Right hindlimb (tissue), 1 donor: ENCODE results near the gene NLRP10.

Experiments
- DNase-seq: peaks from one replicate; pipeline ENCODE4 v3.0.0-alpha.2; 2018

Gene NLRP10

DNA sequence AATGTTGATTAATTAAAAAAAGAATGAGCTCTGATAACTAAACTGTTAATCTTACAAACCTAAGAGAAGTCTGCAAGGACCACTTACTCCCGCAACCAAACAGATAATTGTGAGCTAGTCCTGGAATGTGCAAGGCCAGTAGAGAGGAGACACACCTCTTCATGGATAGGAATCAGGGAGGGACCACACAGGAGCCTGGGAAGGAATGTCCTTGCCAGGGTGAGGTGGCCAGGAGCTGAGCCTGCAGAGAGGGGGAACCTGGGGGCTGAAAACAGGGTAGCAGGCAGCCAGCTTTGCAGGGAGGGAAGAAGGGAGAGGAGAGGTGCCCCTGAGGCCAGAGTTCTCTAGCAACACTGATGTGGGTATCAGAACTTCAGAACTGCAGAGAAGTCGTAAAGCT, 9.4 kb upstream of the NLRP10 start:
- DNase-seq: no peak

DNA sequence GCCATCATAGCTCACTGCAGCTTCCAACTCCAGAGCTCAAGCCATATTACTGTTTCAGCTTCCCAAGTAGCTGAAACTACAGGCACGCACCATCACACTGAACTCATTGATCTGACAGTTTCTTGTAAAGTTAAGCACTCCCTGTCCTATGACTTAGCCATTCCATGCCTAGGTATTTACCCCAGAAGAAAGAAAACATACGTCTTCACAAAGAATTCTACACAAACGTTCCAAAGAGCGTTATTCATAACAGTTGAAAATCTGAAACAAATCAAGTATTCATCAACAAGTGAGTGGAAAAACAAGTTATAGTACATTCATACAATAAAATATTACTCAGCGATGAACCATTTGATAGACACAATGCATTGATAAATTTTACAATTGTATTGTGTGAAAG, 7.8 kb upstream of the NLRP10 start:
- no peak for DNase-seq

DNA sequence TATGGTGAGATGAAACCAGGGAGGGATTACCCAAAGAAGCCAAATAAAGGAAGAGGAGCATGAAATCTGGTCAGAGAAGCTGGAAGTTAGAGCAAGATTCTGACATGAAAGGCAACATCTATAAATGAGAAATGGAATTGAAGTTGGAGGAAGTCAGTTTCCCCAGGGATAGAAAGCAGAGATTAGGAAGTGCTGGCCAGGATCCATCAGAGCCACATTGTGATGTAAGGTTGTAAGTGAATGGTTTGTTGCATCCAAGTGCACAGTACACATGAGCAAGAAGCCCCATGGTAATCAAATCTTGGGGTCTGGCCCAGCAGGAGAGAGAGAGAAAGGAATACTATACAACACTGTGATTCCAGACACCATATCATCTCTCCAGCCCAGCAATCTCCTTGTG, 6.6 kb upstream of the NLRP10 start:
- no peak for DNase-seq

DNA sequence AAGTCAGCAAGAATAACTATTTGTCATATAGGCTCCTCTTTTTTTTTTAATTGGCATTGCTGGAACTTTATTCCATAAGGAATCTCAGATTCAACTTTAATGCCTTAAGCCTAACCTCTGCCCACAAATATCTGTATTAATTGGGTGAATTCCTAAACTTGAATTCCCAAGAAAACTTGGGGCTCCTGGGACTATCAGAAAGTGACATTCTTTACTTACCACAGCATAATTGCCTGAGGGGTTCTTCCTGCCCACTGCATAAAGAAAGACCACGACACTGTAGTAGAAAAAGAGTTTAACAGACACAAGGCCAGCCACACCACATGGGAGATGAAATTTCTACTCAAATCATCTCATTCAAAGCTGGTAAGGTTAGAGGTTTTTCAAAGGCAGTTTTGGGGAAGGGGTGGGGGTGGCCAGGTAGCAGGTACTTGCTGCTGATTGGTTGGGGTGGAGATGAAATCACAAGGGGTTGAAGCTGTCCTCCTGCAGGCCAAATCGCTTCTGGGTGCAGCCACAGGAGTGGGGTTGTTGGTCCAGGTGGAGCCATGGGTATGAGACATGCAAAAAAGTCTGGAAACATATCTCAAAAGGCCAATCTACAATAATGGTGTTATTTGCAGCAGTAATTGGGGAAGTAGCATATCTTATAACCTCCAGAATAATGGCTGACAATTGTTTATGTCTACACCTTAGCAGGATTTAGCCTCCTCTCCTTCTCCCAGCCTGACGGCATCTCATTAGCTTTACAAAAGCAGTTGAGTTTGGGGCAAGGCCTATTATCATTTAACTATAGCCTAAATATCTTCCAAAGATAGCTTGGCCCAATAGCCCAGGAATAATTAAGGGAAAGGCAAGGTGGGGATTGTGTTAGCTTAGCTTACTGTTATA, 4.8 kb upstream of the NLRP10 start:
- no peak for DNase-seq

DNA sequence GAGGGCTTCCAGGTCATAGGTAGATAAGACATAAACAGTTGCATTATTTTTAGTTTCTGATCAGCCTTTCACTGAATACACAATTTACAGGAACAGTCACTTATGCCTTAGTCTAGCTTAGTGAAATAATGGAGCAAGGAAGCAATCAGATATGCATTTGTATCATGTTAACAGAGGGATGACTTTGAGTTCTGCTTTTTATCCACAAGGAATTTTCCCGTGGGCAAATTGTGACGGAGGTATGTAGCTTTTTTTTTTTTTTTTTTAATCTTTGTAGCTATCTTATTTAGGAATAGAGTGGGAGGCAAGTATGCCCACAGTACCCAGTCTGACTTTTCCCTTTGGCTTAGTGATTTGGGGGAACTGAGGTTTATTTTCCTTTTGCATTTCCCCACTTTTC, 3.4 kb upstream of the NLRP10 start:
- no peak for DNase-seq

DNA sequence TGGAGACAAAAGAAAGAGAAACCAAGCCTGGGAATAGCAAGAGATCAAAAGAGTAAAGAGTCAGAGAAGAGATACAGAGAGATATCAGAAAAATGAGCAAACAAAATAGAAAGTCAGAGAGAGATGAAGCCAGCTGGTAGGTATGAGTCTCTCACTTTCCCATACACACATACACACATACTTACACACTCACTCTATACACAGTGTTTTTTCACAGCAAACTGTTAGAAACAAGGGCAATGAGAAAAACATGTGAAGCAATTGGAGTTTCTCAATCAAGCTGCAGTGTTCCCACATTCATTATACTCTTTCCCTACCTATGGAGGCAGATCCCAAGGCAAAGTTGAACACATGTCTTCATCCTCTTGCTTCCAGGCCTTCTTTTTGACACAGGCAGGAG, 2.6 kb upstream of the NLRP10 start:
- DNase-seq: no peak

DNA sequence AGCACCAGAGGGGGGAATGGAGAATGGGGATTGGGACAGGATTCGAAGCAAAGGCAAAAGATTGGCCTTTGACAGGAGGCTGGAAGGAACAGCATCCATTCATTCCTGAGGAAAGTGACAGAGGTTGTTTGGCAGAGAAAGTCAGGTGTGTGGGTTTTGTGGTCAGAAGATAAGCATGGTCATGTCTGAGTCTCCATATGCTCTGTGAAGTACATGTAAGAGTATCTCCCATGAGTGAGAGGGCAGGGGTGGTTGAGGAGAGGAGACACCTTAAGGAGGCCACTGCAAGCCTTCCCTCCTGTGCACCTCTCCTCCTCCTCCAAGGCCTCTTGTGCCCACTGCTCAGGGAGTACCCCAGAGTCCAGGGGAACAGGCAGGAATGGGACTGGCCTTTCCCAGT, 1.9 kb upstream of the NLRP10 start:
- DNase-seq: no peak

DNA sequence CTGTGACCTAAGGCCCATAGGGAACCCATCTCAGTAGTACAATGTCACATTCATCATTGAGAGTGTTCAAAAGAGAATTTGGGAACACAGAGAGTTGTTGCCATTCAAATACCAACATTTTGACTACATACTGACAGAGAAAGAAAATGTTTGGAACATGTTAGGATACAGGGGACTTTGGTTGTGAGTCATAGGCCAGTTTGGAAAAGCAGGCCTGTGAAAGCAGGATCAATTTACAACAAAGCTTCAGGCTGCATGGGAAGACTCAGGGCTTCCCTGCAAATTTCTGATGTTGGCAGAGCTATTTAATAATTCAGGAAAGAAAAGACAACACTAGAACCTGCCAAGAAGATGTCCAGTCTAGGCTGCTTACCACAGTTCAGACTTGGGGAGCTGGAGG, 374 bp downstream of the NLRP10 start:
- DNase-seq: no peak

DNA sequence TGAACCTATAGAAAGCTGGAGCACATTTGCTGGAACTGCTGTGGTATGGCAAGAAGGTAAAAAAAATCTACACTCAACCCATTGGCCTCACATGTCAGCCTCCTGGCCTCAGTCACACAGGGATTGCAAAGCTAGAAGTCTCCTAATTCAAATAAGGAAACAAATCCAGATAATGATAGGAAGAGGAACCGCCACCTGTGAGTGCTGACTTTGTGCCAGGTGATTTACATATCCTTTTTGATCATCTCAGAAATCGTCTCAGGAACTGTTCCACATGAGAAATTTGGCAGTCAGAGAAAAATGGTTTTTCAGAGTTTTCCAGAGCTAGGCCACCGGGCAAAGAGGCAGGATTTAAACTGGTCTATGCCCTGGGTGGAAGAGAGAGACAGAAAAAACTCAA, 986 bp downstream of the NLRP10 start:
- no peak for DNase-seq

DNA sequence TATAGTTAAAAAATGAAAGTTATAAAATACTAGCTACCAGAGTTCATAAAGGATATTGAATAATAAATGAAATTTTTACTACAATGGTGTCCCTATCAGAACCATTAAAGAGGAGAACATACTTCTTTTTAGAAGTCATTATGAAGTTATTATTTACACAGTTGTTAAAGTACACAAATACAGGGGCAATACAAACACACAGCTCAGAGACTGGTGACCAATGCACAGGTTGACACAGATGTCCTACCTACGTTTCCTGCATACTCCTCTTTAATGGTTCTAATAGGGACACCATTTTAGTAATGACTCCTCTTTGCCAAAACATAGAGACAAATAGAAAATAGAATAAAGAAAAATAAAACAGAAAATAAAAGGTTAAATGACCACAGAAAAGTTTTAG, 10.1 kb downstream of the NLRP10 start:
- no peak for DNase-seq

DNA sequence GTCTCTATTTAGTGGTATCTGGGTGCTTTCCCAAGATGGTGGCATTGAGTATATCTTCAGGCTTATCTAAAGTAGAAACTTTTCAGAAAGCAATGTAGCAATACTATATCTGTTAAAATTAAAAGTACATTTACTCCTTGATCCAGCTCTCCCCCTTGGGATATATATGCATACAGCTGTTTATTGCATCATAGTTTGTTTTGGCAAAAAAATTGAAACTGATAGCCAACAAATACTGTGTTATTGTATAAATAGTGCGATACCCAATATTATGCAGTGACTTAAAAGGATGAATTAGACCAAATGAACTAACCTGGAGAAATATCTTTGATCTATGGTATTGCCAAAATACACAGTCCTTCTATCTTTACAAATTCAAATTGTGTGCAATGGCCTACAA, 15.3 kb downstream of the NLRP10 start:
- DNase-seq: no peak

DNA sequence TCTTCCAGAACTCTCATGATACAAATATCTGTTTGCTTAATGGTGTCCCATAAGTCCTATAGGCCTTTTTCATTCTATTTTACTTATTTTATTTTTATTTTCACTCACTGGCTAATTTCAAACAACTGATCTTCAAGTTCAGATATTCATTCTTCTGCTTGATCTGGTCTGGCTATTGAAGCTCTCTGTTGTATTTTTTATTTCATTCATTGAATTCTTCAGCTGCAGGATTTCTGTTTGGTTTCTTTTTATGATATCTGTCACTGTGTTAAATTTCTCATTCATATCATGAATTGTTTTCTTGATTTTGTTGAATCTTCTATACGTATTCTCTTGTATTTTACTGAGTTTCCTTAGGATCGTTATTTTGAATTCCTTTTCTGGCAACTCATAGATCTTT, 21.1 kb downstream of the NLRP10 start:
- no peak for DNase-seq

DNA sequence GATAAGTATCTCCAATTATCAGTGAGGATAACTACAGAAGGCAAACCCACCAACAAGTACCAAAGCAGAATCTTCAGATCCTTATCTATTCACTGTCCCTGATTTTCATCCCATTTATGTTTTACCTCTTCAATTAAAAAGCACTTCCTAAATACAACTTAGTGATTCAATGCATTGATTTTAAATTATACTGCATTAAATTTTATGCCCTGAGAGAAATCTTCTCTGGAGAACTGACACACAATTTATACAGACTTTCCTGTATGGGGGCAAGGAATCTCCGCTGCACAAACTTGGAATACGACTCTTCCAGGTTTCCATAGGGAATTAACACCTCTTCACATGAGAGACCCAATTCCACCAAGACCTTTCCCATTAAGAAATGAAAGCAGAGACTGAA, 23.6 kb downstream of the NLRP10 start, which contains the start of gene OR10A3:
Gene OR10A3 (minus strand): TSS at position 101 of the 400 bp plus-strand sequence. CDS start 2,188 bp downstream, outside the sequence.
- DNase-seq: no peak

DNA sequence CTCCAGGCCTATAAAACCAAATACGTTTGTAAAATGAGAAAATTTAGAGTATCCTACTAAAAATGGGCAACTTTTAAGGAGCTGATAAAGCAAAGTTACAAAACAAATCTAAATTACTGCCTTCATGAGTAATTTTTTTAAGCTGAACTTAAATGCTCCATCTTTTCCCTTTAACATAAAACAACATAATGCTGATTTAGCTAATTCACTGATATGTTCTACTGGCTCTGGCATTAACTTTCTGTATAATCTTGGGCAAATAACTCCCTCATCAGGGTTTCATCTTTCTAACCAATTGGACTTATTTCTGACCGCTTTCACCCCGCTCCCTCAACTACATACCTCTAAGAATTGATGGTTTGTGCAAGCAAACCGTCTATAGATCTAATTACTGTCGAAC, 24.1 kb downstream of the NLRP10 start:
- no peak for DNase-seq

DNA sequence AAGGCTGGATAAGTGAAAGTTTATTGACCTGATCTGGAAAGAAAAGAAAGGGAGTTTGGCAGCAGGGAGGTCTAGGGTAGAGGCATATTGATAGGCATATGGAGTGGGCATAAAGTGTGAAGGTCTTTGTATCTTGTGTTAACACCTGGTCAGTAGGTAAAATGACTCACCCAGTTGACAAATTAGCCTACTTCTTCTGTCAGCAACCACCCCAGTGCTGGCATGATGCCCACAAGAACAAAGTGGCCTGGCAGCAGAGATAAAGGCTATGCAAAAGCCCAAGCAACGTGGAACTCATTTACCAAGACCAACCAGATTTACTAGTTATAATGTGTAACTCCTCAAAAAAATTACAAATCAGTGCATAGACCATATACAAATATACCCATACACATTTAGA, 28.6 kb downstream of the NLRP10 start:
- no peak for DNase-seq

DNA sequence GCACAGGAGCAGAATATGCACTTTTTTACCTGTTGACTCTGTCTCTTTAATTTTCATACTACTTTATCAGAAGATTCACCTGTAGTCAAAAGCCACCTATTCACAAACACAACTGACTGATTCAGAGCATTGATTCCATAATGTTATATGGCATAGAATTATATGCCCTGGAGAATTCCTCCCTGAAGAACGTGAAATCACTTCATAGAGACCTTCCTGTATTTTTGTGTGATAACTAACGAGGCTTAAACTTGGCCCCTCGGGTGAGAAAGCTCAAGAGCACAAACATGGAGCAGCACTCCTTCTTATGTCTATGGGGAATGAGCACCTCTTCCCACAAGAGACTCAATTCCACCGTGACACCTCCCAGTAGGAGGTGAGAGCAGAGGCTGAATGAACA, 34.1 kb downstream of the NLRP10 start, which contains the start of gene OR10A6:
Gene OR10A6 (minus strand): TSS at position 101 of the 400 bp plus-strand sequence. CDS start 2,606 bp downstream, outside the sequence.
- DNase-seq: no peak

DNA sequence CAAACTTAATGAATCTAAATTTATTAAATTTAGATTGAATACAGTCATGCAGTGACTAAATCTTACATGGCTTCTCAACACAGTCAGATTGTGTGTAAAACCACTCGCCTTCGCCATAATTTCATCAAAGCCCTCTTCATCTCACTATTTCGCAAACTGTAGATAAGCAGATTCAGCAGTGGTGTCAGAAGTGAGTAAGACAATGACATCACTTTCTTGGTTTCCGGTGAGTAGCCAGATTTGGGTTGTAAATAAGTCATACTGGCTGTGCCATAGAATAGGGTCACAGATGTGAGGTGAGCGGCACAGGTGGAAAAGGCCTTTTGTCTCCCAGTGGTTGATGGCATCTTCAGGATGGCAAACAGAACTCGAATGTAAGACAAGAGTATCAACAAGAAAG, 37.6 kb downstream of the NLRP10 start:
- no peak for DNase-seq

DNA sequence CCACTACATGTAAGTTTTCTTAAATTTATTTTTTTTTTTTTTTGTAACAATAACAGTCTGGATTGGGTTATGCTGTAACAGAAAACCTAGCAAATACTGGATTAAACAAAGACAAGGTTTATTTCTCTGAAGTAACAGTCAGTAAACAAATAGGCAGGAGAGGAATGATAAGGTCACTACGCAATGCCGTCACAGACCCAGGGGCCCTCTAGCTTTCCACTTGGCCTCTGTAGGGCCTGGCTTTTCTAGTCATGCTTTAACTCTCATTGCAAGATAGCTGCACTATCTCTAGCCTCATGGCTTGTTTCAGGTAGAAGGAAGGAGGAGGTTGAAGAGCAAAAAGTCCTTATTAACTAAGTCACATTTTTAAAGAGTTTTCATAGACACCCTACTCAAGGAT, 40.7 kb downstream of the NLRP10 start:
- no peak for DNase-seq

DNA sequence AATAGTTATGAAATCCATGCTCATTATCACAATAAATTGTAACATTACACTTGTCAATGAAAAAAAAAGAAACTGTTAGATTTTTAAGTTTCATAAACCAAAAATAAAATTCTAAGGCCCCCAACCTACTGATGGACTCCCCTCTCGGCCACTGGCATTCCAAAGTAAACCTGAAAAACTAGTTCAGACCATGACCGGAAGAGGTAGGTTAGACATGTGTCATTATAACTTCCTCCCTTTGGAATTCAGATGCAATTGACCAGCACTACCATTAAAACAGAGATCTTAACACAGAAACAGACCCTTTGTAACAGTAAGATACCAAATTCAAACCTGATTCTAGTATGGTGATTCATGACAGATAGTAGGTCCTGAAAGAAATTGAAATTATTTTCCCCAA, 47.1 kb downstream of the NLRP10 start:
- DNase-seq: no peak
